PC-3 (cell line): ENCODE data around the gene CFAP58.

Experiments
- EZH2 ChIP-seq: fragments of 300-600 bp; sonication (generic); IDR thresholded peaks from one replicate; pipeline ENCODE4 v1.6.1; 2017; ENCODE audit warnings: antibody characterized with exemption, mild to moderate bottlenecking, low read length; ENCODE audit not compliant: unreplicated experiment
- TF ChIP-seq, protein P1 (sequence below): fragments of 300-600 bp; sonication (generic); conservative IDR thresholded peaks from 2 replicates; pipeline ENCODE4 v1.5.1; 2017; ENCODE audit warnings: antibody characterized with exemption, low read depth, mild to moderate bottlenecking, low read length

DNA sequence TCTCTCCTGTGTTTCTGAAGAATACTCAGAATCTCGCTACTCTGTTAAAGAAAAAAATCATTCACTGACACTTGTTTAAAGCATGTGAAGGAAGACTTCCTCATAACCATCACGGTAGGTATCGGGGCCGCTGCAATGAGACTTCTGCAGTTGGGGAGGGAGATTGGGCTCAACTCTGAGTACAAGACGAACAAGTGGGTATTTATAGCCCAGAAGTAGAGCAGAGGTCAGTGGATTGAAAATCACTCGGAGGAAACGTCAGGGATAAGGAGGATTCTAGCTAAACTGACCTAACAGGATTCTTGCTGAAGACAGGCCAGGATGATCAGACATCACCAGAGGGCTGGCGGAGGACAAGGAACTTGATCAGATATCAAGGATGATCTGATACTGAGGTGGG is 48.7 kb upstream of the CFAP58 start:
- TF ChIP-seq, protein P1, sequence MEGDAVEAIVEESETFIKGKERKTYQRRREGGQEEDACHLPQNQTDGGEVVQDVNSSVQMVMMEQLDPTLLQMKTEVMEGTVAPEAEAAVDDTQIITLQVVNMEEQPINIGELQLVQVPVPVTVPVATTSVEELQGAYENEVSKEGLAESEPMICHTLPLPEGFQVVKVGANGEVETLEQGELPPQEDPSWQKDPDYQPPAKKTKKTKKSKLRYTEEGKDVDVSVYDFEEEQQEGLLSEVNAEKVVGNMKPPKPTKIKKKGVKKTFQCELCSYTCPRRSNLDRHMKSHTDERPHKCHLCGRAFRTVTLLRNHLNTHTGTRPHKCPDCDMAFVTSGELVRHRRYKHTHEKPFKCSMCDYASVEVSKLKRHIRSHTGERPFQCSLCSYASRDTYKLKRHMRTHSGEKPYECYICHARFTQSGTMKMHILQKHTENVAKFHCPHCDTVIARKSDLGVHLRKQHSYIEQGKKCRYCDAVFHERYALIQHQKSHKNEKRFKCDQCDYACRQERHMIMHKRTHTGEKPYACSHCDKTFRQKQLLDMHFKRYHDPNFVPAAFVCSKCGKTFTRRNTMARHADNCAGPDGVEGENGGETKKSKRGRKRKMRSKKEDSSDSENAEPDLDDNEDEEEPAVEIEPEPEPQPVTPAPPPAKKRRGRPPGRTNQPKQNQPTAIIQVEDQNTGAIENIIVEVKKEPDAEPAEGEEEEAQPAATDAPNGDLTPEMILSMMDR = no peak
- TF ChIP-seq EZH2 = no peak
